GM12801 (cell line): ENCODE results near the gene C2orf92.

ENCODE experiments used
- TF ChIP-seq, protein P1 (sequence below): IDR thresholded peaks from one replicate; pipeline ENCODE4 v1.5.1; 2011; ENCODE audit warnings: control low read depth; ENCODE audit not compliant: insufficient read length; ENCODE audit errors: extremely low read depth

The C2orf92 gene

DNA sequence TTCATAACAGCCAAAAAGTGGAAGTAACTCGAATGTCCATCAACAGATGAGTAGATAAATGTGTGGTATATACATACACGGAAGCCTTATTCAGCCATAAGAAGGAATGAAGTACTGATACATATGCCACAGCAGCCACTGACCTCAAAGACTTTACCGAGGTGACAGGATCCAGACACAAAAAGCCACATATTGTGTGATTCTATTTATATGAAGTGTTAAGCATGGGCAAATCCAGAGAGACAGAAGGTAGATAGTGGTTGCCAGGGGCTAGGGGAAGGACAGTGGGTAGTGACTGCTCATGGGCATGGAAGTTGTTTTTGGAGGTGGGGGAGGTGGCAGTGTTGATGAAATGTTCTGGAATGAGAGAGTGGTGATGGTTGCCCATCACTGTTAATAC lies 77.8 kb downstream of the C2orf92 start:
- TF ChIP-seq, protein P1, sequence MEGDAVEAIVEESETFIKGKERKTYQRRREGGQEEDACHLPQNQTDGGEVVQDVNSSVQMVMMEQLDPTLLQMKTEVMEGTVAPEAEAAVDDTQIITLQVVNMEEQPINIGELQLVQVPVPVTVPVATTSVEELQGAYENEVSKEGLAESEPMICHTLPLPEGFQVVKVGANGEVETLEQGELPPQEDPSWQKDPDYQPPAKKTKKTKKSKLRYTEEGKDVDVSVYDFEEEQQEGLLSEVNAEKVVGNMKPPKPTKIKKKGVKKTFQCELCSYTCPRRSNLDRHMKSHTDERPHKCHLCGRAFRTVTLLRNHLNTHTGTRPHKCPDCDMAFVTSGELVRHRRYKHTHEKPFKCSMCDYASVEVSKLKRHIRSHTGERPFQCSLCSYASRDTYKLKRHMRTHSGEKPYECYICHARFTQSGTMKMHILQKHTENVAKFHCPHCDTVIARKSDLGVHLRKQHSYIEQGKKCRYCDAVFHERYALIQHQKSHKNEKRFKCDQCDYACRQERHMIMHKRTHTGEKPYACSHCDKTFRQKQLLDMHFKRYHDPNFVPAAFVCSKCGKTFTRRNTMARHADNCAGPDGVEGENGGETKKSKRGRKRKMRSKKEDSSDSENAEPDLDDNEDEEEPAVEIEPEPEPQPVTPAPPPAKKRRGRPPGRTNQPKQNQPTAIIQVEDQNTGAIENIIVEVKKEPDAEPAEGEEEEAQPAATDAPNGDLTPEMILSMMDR = no peak

DNA sequence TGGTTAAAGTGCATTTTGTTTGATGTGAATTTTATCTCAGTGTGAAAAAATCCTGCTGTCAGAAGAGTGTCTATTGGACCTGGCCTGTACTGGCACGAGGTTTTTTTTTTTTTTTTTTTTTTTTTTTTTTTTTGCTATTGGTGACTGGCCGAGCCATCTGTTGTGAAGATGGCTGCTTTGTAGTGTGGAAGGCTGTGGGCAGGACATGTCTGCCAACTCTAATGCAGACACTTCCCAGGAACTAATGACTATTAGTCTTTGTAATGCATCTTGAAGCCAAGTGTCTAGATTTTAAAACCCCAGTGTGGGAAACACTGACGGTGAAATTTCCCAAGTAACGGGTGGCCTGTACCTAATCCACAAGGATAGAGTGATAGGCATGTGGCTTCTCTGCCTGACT lies 78.2 kb downstream of the C2orf92 start:
- TF ChIP-seq, protein P1 = no peak

- TF ChIP-seq, protein P1 = no peak
Observed at GRCh38 chr2:97749581-97749980, 80.1 kb downstream of the C2orf92 start.

DNA sequence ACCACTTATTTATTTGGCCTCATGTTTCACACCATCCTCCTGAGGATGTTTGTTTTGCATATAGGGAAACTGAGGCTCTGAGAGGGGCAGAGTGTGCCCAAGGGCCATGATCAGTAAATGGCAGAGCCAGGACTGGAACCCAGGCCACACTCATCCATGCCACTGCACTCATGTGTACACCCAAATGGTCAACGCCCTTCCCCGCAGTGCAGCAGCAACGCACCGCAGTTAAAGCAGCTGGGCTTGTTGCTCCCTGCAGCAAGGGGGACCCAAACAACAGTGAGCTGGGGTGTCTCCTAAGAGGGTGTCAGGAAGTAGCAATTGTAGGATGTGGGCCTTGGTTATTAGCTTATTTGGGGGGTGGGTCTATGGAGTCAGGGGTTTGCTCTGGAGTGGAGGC lies 80.5 kb downstream of the C2orf92 start:
- TF ChIP-seq, protein P1 = no peak

GRCh38 chr2:97751752-97752151 lies 82.2 kb downstream of the C2orf92 start:
- TF ChIP-seq, protein P1 = no peak
